Left cardiac atrium (tissue), 4 donors: Measurements from ENCODE around the gene TEX55. TPM values are rescaled to one million over a fixed set of nuclear protein-coding genes. Genes with fewer than 3 reads are reported as not detected.
"Not testable (repeated sequence)": the region's sequence is repeated elsewhere in the genome, so short reads cannot be mapped to it uniquely, and the experiment has no call there.

Experiments
- ATAC-seq, 2 donors: fragments of 200-7000 bp; cut with Tn5 transposase; one replicate each; pipeline ENCODE4 v1.9.1; 2020; ENCODE audit warnings: mild to moderate bottlenecking in 2 of 2, moderate library complexity in 2 of 2
- DNase-seq: peaks from one replicate; pipeline ENCODE4 v3.0.0-alpha.2; 2020
- intact Hi-C, 2 donors: fragments of 100-400 bp; cut with DNase I; formaldehyde crosslinking; loops; one replicate each; pipeline versions ENCODE4 v1.14.1 to v1.15.1; 2022 to 2023
- total RNA-seq, 2 donors: library from RNA; stranded (reverse); fragmentation: NEBNext Ultra II Directional; extraction: Animal tissue kit (Norgen Biotek cat#: 25700); gene quantifications; one replicate each; pipeline ENCODE4 v1.2.1, GENCODE V29; 2021
- donor health status: DM: no; HTN: yes; CAD: no.
- donor health status: DM: no; HTN: yes; CAD: no; lungs with severe emphysema.
- donor health status: DM: yes; HTN: yes; CAD: no.
- donor health status: Dilated cardiomyopathy.

The TEX55 gene
- total RNA-seq, 2 donors from 2014 or later = not detected

- intact Hi-C loops = loop anchor here in 1 of 2 donors (10.0 kb wide), 2 partner anchors 55 to 535 kb away; no protein-coding TSS in a partner anchor
- ATAC-seq (no peak), DNase-seq (no peak)
Measured at GRCh38 chr3:119149484-119149883, 3.5 kb downstream of the TEX55 start.

DNA sequence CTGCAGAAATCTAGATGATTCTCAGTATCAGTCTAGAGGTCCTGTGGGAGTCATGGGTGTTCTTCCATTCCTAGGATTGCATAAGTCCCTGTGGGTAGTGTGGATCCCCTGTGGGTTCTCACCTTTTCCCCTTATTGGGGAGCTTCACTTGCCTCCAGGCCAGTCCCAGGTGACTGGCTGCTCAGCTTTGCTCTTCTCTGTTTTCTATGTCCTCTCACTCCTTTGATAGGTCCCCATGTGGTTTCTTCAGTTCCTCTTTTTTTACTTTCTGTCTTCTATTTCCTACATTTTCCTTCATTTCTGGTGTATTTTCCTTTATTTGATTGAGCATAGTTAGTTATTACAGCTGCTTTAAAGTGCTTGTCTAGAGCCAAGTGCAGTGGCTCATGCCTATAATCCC, 10.9 kb downstream of the TEX55 start:
- ATAC-seq (no peak), DNase-seq (no peak)
- intact Hi-C loops = no loop called here

DNA sequence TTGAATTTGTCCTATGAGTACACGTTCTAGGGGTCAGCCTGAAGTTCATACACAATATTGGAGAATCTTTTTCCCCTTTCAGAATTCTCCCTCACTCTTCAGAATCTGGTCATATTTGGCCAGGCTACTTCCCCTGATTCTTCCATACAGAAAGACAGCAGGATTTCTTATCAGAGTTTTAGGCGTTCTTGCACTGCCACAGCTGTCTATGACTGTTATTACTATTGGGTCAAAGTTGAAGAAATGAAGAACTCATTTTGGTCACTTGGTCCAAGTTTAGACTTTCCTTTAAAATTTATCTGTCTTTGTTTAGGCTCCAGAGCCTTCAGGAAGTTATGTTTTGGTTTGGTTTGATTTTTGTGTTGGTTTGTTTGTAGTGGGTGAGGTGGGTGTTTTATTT, 12.0 kb downstream of the TEX55 start:
- intact Hi-C loops = no loop called here
- no peak for DNase-seq
- no peak for ATAC-seq

- intact Hi-C loops = no loop called here
- ATAC-seq (no peak), DNase-seq (no peak)
Measured at GRCh38 chr3:119160361-119160760, 14.4 kb downstream of the TEX55 start.

- no peak for ATAC-seq
- intact Hi-C loops = no loop called here
- no peak for DNase-seq
Measured at GRCh38 chr3:119160815-119161214, 14.8 kb downstream of the TEX55 start.

GRCh38 chr3:119161240-119161639, 15.3 kb downstream of the TEX55 start:
- no peak for ATAC-seq
- DNase-seq = no peak
- intact Hi-C loops = no loop called here

DNA sequence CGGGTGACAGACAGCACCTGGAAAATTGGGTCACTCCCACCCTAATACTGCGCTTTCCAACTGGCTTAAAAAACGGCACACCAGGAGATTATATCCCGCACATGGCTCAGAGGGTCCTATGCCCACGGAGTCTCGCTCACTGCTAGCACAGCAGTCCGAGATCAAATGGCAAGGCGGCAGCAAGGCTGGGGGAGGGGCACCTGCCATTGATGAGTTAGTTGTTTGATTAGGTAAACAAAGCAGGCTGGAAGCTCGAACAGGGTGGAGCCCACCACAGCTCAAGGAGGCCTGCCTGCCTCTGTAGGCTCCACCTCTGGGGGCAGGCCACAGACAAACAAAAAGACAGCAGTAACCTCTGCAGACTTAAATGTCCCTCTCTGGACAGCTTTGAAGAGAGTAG, 18.8 kb downstream of the TEX55 start:
- intact Hi-C loops, DNase-seq, ATAC-seq: not testable (repeated sequence)

GRCh38 chr3:119170821-119171220, 24.9 kb downstream of the TEX55 start:
- no peak for ATAC-seq
- intact Hi-C loops = no loop called here
- no peak for DNase-seq

DNA sequence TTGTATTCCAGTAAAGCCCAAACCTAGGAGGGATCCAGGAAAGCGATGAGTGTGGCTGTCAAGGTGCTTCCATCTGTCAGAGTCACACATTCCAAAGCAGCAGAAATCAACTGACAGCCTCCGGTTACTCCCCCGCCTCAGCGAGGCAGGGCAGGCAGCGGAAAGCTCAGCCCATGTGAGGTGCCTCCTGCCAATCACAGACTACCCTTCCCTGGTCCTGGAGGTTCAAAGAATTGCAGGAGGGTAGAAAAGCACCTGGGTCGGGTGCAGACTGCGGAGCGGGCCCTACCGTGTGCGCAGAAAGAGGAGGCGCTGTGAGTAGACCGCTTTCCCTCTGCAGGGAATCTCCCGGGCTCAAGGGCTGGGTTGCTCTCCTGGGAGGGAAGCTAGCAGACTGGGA, 27.4 kb downstream of the TEX55 start, which contains the start of gene UPK1B:
Gene UPK1B (plus strand): TSS at position 274 of the 400 bp plus-strand sequence. CDS start 13,144 bp downstream, outside the sequence.
- intact Hi-C loops = no loop called here
- DNase-seq (peak; percentile 27), ATAC-seq (peak; percentile 67 to 85)

- intact Hi-C loops = no loop called here
- ATAC-seq (peak; percentile 56 to 93), DNase-seq (peak; percentile 67)
Measured at GRCh38 chr3:119175872-119176756, 30.1 kb downstream of the TEX55 start.

- intact Hi-C loops = no loop called here
- no peak for DNase-seq
- ATAC-seq = no peak
Measured at GRCh38 chr3:119176778-119177177, 30.8 kb downstream of the TEX55 start.

DNA sequence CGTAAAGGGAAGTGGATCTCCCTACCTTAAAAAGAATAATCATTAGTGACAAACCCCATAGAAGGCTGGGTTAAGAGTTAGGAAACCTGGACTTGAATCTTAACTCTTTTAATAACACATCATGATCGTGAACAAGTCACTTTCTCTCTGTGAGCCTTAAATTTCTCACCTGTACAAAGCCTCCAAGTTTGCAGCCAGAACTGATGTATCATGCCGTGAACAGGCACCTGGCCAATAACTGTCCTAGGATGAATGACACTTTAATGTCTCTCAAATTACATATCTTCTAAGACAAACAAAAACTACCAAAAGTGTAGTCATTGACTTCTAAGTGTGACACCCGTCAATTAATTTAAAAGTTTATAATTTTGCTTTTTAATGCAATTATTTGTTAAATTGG, 31.4 kb downstream of the TEX55 start:
- DNase-seq (no peak), ATAC-seq (no peak)
- intact Hi-C loops = no loop called here

DNA sequence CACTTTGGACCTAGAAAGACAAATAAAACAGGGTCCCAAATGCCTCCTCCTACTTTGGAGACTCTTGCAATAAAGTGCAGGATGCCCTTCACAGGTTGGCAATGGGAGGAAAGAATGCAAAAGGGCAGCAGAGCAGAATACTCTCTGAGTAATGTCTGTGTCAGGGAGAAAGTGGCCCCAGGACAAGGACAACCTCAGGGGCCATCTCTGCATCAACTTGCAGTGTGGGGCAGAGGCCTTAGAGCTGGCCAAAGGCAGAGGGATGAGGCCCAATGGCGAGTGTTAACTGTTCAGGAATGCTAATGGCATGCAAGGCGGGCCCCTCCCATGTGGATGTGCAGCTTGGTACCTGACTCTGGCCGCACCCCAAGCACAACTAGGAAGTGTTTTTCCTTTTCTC, 35.8 kb downstream of the TEX55 start:
- peak in 1 of 2 donors; percentile 90 for ATAC-seq
- no peak for DNase-seq
- intact Hi-C loops = no loop called here

DNA sequence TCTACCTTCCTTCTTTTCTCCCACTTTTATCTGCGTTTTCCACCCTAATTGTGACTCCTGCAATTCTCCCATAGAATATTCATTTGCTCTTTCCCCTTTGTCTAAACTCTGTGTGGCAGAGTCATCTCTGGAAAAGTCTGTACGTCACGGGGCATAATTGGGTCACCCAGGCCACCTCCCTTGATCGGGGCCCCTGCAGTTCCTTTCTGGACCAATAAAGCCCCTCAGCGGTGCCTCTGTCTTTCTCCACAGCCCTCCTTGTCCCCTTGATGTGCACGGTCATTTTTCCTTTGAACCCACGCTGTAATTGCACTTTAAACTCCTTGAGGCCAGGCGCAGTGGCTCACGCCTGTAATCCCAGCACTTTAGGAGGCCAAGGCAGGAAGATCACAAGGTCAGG, 38.1 kb downstream of the TEX55 start:
- DNase-seq (no peak), ATAC-seq (no peak)
- intact Hi-C loops = no loop called here

- intact Hi-C loops = no loop called here
- ATAC-seq (peak in 1 of 2 donors; percentile 69), DNase-seq (no peak)
Measured at GRCh38 chr3:119184796-119185570, 39.0 kb downstream of the TEX55 start.

- no peak for ATAC-seq
- no peak for DNase-seq
- intact Hi-C loops = no loop called here
Measured at GRCh38 chr3:119187266-119187665, 41.3 kb downstream of the TEX55 start.

- no peak for DNase-seq
- ATAC-seq = no peak
- intact Hi-C loops = no loop called here
Measured at GRCh38 chr3:119191800-119192199, 45.8 kb downstream of the TEX55 start.

- ATAC-seq (no peak), DNase-seq (no peak)
- intact Hi-C loops = no loop called here
Measured at GRCh38 chr3:119194237-119195150, 48.5 kb downstream of the TEX55 start.

GRCh38 chr3:119195151-119195476, 49.1 kb downstream of the TEX55 start:
- intact Hi-C loops = no loop called here
- ATAC-seq (no peak), DNase-seq (no peak)
